HFF-Myc (cell line): ENCODE results near the gene KRT23.
A peak's percentile ranks its signal among the peaks of the same experiment; 100 is the strongest.

Source experiments
- DNase-seq: peaks from one replicate; pipeline ENCODE4 v3.0.0-alpha.2; 2011; ENCODE audit warnings: low read depth; ENCODE audit errors: extremely low read depth
- H3K4me3 ChIP-seq: replicated peaks from 2 replicates; pipeline ENCODE4 v1.5.1; 2011; ENCODE audit warnings: low read depth, mild to moderate bottlenecking, control low read depth, low read length
- TF ChIP-seq, protein P1 (sequence below): IDR thresholded peaks from 2 replicates; pipeline ENCODE4 v1.5.1; 2012; ENCODE audit warnings: mild to moderate bottlenecking, low read depth, low read length, control low read depth; ENCODE audit errors: missing control alignments

Gene KRT23

DNA sequence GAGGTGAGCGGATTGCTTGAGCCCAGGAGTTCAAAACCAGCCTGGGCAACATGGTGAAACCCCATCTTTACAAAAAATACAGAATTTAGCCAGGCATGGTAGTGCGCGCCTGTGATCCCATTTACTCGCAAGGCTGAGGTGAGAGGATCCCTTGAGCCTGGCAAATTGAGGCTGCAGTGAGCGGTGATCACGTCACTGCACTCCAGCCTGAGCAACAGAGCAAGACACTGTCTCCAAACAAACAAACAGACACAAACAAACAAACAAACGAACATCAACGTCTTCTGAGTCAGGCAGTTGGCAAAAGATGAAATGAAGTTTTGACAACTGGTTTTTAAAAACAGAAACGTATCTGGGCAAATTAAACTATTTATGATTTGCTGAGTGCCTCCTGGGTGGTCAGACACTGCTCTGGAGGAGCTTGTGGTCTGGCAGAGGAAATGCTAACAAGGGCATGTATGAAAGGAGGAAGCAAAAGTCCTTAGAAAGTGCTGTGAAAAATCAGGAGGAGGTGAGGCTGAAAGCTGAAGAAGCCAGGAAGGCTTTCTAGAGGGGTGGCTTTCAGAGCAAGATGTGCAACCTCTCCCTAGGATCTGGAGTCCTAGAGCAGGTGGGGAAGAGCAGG, 42.2 kb downstream of the KRT23 start:
- TF ChIP-seq, protein P1, sequence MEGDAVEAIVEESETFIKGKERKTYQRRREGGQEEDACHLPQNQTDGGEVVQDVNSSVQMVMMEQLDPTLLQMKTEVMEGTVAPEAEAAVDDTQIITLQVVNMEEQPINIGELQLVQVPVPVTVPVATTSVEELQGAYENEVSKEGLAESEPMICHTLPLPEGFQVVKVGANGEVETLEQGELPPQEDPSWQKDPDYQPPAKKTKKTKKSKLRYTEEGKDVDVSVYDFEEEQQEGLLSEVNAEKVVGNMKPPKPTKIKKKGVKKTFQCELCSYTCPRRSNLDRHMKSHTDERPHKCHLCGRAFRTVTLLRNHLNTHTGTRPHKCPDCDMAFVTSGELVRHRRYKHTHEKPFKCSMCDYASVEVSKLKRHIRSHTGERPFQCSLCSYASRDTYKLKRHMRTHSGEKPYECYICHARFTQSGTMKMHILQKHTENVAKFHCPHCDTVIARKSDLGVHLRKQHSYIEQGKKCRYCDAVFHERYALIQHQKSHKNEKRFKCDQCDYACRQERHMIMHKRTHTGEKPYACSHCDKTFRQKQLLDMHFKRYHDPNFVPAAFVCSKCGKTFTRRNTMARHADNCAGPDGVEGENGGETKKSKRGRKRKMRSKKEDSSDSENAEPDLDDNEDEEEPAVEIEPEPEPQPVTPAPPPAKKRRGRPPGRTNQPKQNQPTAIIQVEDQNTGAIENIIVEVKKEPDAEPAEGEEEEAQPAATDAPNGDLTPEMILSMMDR = no peak
- no peak for DNase-seq

DNA sequence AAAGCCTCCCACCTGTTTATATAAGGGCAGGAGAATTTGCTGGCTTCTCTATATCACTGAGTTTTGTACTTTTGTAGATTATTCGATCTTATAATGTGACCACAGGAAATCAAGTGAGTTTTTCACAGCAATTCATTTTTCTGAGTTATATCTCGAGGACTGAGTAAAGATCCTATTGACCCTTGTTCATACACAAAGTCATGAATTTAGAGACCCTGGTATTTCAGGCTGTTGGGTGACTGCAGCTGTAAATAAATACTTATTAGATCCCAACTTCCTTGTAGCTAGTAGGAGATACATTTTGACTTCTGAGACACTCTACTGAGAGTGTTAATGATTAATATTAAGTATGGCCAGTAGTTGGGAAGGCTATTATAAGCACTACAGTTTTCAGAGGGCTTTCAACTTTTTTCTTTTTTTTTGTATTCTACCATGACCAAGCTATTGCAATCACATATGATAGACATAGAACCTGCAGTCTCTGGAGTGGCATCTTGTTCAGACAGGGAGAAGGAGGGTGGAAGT, 49.2 kb downstream of the KRT23 start:
- no peak overlapping the region for H3K4me3 ChIP-seq
- TF ChIP-seq, protein P1 = no peak
- DNase-seq = no peak

More for the DNA sequence above, 42.2 kb downstream of the KRT23 start:
- H3K4me3 ChIP-seq = no peak overlapping the region

DNA sequence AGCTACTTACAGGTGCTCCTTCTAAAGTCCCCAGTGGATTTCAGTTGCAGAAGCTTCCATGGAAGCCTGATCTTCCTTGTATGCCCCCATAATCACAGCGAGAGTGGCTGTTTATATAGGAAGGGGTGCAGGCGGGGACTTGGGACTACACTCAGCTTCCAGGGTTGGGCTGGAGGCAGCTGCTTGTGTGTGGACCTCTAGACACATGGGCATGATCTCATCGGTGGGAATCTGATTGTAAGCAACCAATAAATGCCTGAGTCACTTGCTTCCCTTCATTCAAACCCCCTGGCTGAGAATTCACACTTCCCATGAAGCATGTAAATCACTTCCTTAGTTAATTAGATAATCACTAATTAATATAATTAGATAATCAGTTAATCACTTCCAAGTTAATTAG, 51.4 kb downstream of the KRT23 start:
- TF ChIP-seq, protein P1 = no peak
- peak; percentile 10 for DNase-seq
- H3K4me3 ChIP-seq = no peak overlapping the region

DNA sequence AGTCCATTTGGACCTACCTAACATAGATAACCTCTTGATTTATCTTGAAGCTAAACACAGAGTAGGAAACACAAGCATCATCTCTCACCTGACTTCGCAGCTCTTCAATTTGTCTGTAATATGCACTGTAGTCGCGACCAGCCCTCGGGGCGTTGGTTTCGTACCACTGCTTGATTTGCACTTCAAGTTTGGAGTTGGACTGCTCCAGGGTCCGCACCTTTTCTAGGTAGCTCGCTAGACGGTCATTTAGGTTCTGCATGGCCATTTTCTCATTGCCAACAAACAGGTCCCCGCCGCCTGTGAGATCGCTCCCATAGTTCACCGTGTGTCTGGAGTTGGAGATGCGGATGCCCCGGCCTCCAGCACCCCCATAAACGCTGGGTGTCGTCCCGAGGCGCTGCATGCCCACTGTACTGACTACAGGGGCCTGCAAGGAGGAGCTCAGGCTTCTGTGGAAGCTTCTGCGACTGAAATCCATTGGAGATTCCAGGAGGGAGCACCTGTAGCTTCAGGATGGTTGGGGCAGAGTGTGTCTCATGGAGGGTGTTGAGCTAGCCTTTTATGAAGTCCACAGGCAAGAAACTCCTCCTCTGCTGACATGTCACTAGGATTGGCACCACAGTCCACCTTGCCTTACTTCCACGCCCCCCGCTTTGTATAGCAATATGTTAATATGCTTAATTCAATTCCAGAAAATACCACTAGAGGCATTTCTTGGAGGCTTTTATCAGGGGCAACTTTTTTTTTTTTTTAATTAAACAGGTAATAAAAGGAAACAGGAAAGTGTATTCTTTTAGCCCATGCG, 52.5 kb downstream of the KRT23 start, which contains the start of gene KRT20:
KRT20 (minus strand) TSS at position 535 of the 805 bp plus-strand sequence; CDS start at position 478, 57 bp downstream.
- TF ChIP-seq, protein P1 = peak; percentile 6
- DNase-seq = no peak
- H3K4me3 ChIP-seq = no peak within 1 kb of the TSS

GRCh38 chr17:40883626-40884334, 53.7 kb downstream of the KRT23 start:
- TF ChIP-seq, protein P1 = no peak
- no peak for DNase-seq
- H3K4me3 ChIP-seq = no peak overlapping the region

DNA sequence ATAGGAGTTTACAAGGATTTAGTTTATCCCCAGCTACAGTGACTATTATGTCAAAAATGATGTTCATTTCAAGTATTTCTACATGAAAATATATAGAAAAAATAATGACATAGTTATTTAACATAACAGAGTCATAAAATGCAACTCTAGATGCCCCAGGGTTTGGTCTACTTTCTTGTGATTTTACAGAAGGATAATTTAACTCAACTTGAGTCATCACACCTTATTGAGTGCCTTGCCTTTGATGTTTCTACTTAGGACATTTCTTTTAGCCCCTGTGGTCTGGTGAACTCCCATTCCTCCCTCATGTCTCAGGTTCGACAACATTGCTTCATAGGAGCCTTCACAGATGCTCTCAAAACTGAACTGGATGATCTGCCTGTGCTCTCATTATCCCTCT, 54.4 kb downstream of the KRT23 start:
- TF ChIP-seq, protein P1 = no peak
- DNase-seq = no peak
- no peak overlapping the region for H3K4me3 ChIP-seq
